ENCODE data around the gene GCC2.

- TF ChIP-seq ZNF12 (CRISPR knock-in tag; IDR thresholded peaks at IDR 0.05) (no peak), MAFK (IDR thresholded peaks at IDR 0.05; ENCODE audit: low read length) (no peak), CHD1 (IDR thresholded peaks at IDR 0.05; ENCODE audit: low read length) (no peak), NCOA4 (IDR thresholded peaks at IDR 0.05; ENCODE audit: partially characterized antibody) (no peak), DPF2 (IDR thresholded peaks at IDR 0.05) (no peak), ZNF280A (IDR thresholded peaks at IDR 0.05; ENCODE audit: low read depth, partially characterized antibody) (no peak), POLR2A (conservative IDR thresholded peaks at IDR 0.05) (no peak), EP300 (IDR thresholded peaks at IDR 0.05; ENCODE audit: low read length) (no peak), OTX1 (CRISPR knock-in tag; IDR thresholded peaks at IDR 0.05) (no peak), ZNF408 (CRISPR knock-in tag; IDR thresholded peaks at IDR 0.05; ENCODE audit: low read depth) (no peak)
- TF ChIP-seq, protein P1, sequence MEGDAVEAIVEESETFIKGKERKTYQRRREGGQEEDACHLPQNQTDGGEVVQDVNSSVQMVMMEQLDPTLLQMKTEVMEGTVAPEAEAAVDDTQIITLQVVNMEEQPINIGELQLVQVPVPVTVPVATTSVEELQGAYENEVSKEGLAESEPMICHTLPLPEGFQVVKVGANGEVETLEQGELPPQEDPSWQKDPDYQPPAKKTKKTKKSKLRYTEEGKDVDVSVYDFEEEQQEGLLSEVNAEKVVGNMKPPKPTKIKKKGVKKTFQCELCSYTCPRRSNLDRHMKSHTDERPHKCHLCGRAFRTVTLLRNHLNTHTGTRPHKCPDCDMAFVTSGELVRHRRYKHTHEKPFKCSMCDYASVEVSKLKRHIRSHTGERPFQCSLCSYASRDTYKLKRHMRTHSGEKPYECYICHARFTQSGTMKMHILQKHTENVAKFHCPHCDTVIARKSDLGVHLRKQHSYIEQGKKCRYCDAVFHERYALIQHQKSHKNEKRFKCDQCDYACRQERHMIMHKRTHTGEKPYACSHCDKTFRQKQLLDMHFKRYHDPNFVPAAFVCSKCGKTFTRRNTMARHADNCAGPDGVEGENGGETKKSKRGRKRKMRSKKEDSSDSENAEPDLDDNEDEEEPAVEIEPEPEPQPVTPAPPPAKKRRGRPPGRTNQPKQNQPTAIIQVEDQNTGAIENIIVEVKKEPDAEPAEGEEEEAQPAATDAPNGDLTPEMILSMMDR (IDR thresholded peaks at IDR 0.05 in 2 of 3, conservative IDR thresholded peaks at IDR 0.05 in 1 of 3; ENCODE audit: insufficient read depth in 2 of 3, low read depth in 1 of 3, low read length in 3 of 3), result no peak
- TF ChIP-seq, protein P2, sequence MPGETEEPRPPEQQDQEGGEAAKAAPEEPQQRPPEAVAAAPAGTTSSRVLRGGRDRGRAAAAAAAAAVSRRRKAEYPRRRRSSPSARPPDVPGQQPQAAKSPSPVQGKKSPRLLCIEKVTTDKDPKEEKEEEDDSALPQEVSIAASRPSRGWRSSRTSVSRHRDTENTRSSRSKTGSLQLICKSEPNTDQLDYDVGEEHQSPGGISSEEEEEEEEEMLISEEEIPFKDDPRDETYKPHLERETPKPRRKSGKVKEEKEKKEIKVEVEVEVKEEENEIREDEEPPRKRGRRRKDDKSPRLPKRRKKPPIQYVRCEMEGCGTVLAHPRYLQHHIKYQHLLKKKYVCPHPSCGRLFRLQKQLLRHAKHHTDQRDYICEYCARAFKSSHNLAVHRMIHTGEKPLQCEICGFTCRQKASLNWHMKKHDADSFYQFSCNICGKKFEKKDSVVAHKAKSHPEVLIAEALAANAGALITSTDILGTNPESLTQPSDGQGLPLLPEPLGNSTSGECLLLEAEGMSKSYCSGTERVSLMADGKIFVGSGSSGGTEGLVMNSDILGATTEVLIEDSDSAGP (CRISPR knock-in tag; IDR thresholded peaks at IDR 0.05), result no peak
- TF ChIP-seq, protein P3, sequence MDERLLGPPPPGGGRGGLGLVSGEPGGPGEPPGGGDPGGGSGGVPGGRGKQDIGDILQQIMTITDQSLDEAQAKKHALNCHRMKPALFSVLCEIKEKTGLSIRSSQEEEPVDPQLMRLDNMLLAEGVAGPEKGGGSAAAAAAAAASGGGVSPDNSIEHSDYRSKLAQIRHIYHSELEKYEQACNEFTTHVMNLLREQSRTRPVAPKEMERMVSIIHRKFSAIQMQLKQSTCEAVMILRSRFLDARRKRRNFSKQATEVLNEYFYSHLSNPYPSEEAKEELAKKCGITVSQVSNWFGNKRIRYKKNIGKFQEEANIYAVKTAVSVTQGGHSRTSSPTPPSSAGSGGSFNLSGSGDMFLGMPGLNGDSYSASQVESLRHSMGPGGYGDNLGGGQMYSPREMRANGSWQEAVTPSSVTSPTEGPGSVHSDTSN (CRISPR knock-in tag; IDR thresholded peaks at IDR 0.05; ENCODE audit: low read depth), result no peak
- TF ChIP-seq, protein P3 (tag; conservative IDR thresholded peaks at IDR 0.05; ENCODE audit: low read depth), result no peak
- TF ChIP-seq, protein P4, sequence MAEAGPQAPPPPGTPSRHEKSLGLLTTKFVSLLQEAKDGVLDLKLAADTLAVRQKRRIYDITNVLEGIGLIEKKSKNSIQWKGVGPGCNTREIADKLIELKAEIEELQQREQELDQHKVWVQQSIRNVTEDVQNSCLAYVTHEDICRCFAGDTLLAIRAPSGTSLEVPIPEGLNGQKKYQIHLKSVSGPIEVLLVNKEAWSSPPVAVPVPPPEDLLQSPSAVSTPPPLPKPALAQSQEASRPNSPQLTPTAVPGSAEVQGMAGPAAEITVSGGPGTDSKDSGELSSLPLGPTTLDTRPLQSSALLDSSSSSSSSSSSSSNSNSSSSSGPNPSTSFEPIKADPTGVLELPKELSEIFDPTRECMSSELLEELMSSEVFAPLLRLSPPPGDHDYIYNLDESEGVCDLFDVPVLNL (CRISPR knock-in tag; IDR thresholded peaks at IDR 0.05; ENCODE audit: low read depth), result no peak
Observed at GRCh38 chr2:108436976-108437375, 12.0 kb upstream of the GCC2 start.
